ENCODE data around the gene COL1A1.

GRCh38 chr17:50214976-50215760, 13.7 kb upstream of the COL1A1 start:
- TF ChIP-seq EZH2 (IDR thresholded peaks at IDR 0.05; ENCODE audit: insufficient read depth, poor library complexity, severe bottlenecking) = no peak
- TF ChIP-seq EZH2phosphoT487 (IDR thresholded peaks at IDR 0.05; ENCODE audit: insufficient read depth, low read depth) = no peak
